T-helper 2 cell treated with Interferon-gamma antibody and Interleukin-4, amounts not matched to agents 5 μg/mL and 100 μg/mL, for 36 hours (primary cell): ENCODE data around the gene LYZL6.
"Not testable (repeated sequence)": the region's sequence is repeated elsewhere in the genome, so short reads cannot be mapped to it uniquely, and the experiment has no call there.

Source experiments
- DNase-seq: peaks from one replicate; pipeline ENCODE4 v3.0.0; 2021; ENCODE audit warnings: low spot score
- H3K27ac Mint-ChIP-seq: one replicate; pipeline ENCODE4 v1.8.0; 2021; ENCODE audit warnings: mild to moderate bottlenecking, mixed read lengths
- H3K27me3 Mint-ChIP-seq: one replicate; pipeline ENCODE4 v1.8.0; 2021; ENCODE audit warnings: low read depth, mixed read lengths
- H3K36me3 Mint-ChIP-seq: one replicate; pipeline ENCODE4 v1.8.0; 2021; ENCODE audit warnings: low read depth, mixed read lengths
- H3K4me1 Mint-ChIP-seq: one replicate; pipeline ENCODE4 v1.8.0; 2021; ENCODE audit warnings: low read depth, mixed read lengths
- H3K4me3 Mint-ChIP-seq: one replicate; pipeline ENCODE4 v1.8.0; 2022; ENCODE audit warnings: mild to moderate bottlenecking, moderate library complexity, mixed read lengths
- H3K9me3 Mint-ChIP-seq: one replicate; pipeline ENCODE4 v1.8.0; 2021; ENCODE audit warnings: mixed read lengths

LYZL6 gene

GRCh38 chr17:35907691-35908090, 35.8 kb downstream of the LYZL6 start:
- H3K4me3 Mint-ChIP-seq = no peak overlapping the region
- no peaks in the 10 kb centered on the region for H3K27me3 Mint-ChIP-seq
- DNase-seq = no peak
- no peaks in the 10 kb centered on the region for H3K4me1 Mint-ChIP-seq
- no peaks in the 10 kb centered on the region for H3K36me3 Mint-ChIP-seq
- H3K9me3 Mint-ChIP-seq = no peaks in the 10 kb centered on the region
- H3K27ac Mint-ChIP-seq = no peak overlapping the region

- Mint-ChIP-seq H3K36me3 (no peaks in the 10 kb centered on the region), H3K27ac (no peak overlapping the region), H3K4me3 (no peak overlapping the region)
Measured at GRCh38 chr17:35906926-35907637, 36.4 kb downstream of the LYZL6 start.

GRCh38 chr17:35906191-35906925, 37.2 kb downstream of the LYZL6 start:
- no peak overlapping the region for H3K27ac Mint-ChIP-seq
- H3K36me3 Mint-ChIP-seq = no peaks in the 10 kb centered on the region
- H3K9me3 Mint-ChIP-seq = no peaks in the 10 kb centered on the region
- H3K27me3 Mint-ChIP-seq = no peaks in the 10 kb centered on the region
- H3K4me3 Mint-ChIP-seq = no peak overlapping the region
- DNase-seq = no peak
- H3K4me1 Mint-ChIP-seq = peaks cover under 1% of the 10 kb centered on the region

More at GRCh38 chr17:35906926-35907637, 36.4 kb downstream of the LYZL6 start:
- Mint-ChIP-seq H3K9me3 (no peaks in the 10 kb centered on the region), H3K4me1 (no peaks in the 10 kb centered on the region), H3K27me3 (no peaks in the 10 kb centered on the region)
- no peak for DNase-seq

GRCh38 chr17:35903451-35903850, 40.1 kb downstream of the LYZL6 start:
- H3K4me1 Mint-ChIP-seq = peaks cover 23% of the 10 kb centered on the region
- H3K4me3 Mint-ChIP-seq = no peak overlapping the region
- DNase-seq = no peak
- H3K36me3 Mint-ChIP-seq = no peaks in the 10 kb centered on the region
- H3K27ac Mint-ChIP-seq = no peak overlapping the region
- H3K9me3 Mint-ChIP-seq = no peaks in the 10 kb centered on the region
- H3K27me3 Mint-ChIP-seq = no peaks in the 10 kb centered on the region

- Mint-ChIP-seq H3K9me3 (no peaks in the 10 kb centered on the region), H3K4me3 (no peak overlapping the region), H3K27ac (no peak overlapping the region), H3K27me3 (no peaks in the 10 kb centered on the region), H3K36me3 (no peaks in the 10 kb centered on the region), H3K4me1 (peaks cover 32% of the 10 kb centered on the region)
- no peak for DNase-seq
Measured at GRCh38 chr17:35901631-35902175, 41.8 kb downstream of the LYZL6 start.

GRCh38 chr17:35900708-35901480, 42.6 kb downstream of the LYZL6 start:
- no peaks in the 10 kb centered on the region for H3K27me3 Mint-ChIP-seq
- DNase-seq = no peak
- peaks cover 38% of the 10 kb centered on the region for H3K4me1 Mint-ChIP-seq
- H3K36me3 Mint-ChIP-seq = no peaks in the 10 kb centered on the region
- peak overlapping the region; percentile 13 for H3K4me3 Mint-ChIP-seq
- peak overlapping the region; percentile 67 for H3K27ac Mint-ChIP-seq
- H3K9me3 Mint-ChIP-seq = no peaks in the 10 kb centered on the region

- Mint-ChIP-seq H3K36me3 (no peaks in the 10 kb centered on the region), H3K4me3 (no peak overlapping the region), H3K4me1 (peaks cover 44% of the 10 kb centered on the region), H3K27me3 (no peaks in the 10 kb centered on the region), H3K9me3 (no peaks in the 10 kb centered on the region), H3K27ac (no peak overlapping the region)
- no peak for DNase-seq
Measured at GRCh38 chr17:35900280-35900679, 43.2 kb downstream of the LYZL6 start.

GRCh38 chr17:35898283-35899070, 45.0 kb downstream of the LYZL6 start:
- Mint-ChIP-seq H3K4me3 (no peak overlapping the region), H3K27ac (peak overlapping the region; percentile 38), H3K27me3 (no peaks in the 10 kb centered on the region), H3K4me1 (peaks cover 47% of the 10 kb centered on the region), H3K9me3 (no peaks in the 10 kb centered on the region), H3K36me3 (no peaks in the 10 kb centered on the region)
- DNase-seq = peak; percentile 38

GRCh38 chr17:35897772-35898171, 45.7 kb downstream of the LYZL6 start:
- not testable (repeated sequence) for DNase-seq, H3K36me3 Mint-ChIP-seq, H3K9me3 Mint-ChIP-seq, H3K27me3 Mint-ChIP-seq
- H3K27ac Mint-ChIP-seq = peak overlapping the region; percentile 17
- H3K4me1 Mint-ChIP-seq = peaks cover 51% of the 10 kb centered on the region
- peak overlapping the region; percentile 14 for H3K4me3 Mint-ChIP-seq

- DNase-seq = peak; percentile 64
- Mint-ChIP-seq H3K4me1 (peaks cover 62% of the 10 kb centered on the region), H3K27ac (peak overlapping the region; percentile 86), H3K36me3 (no peaks in the 10 kb centered on the region), H3K9me3 (no peaks in the 10 kb centered on the region), H3K4me3 (peak overlapping the region; percentile 55), H3K27me3 (no peaks in the 10 kb centered on the region)
Measured at GRCh38 chr17:35895636-35896587, 47.6 kb downstream of the LYZL6 start.

GRCh38 chr17:35894206-35894605, 49.3 kb downstream of the LYZL6 start:
- Mint-ChIP-seq H3K27ac (no peak overlapping the region), H3K4me3 (no peak overlapping the region), H3K27me3 (no peaks in the 10 kb centered on the region), H3K9me3 (no peaks in the 10 kb centered on the region), H3K36me3 (peaks cover 1% of the 10 kb centered on the region), H3K4me1 (peaks cover 64% of the 10 kb centered on the region)
- no peak for DNase-seq

- no peak overlapping the region for H3K4me3 Mint-ChIP-seq
- H3K36me3 Mint-ChIP-seq = peaks cover 1% of the 10 kb centered on the region
- H3K4me1 Mint-ChIP-seq = peaks cover 64% of the 10 kb centered on the region
- no peaks in the 10 kb centered on the region for H3K27me3 Mint-ChIP-seq
- no peak for DNase-seq
- H3K27ac Mint-ChIP-seq = no peak overlapping the region
- H3K9me3 Mint-ChIP-seq = no peaks in the 10 kb centered on the region
Measured at GRCh38 chr17:35893751-35894150, 49.8 kb downstream of the LYZL6 start.
